Lung (tissue), 12 donors: Measurements from ENCODE around the gene CNKSR3. TPM values are rescaled to one million over a fixed set of nuclear protein-coding genes. Genes with fewer than 3 reads are reported as not detected.

ENCODE experiments used
- ATAC-seq: fragments of 200-7000 bp; cut with Tn5 transposase; one replicate; pipeline ENCODE4 v1.9.1; 2020; ENCODE audit warnings: moderate number of reproducible peaks; ENCODE audit not compliant: insufficient read depth, low FRiP score
- DNase-seq, 3 donors: peaks; one replicate each; pipeline ENCODE4 v3.0.0-alpha.2; 2013 to 2017
- H3K27ac ChIP-seq, 2 donors: one replicate each; pipeline ENCODE4 v1.5.1; 2013; ENCODE audit warnings: mild to moderate bottlenecking in 2 of 2, moderate library complexity in 2 of 2, control low read depth in 1 of 2, inconsistent platforms in 1 of 2, low read depth in 1 of 2, low read length in 1 of 2
- H3K27me3 ChIP-seq, 3 donors: one replicate each; pipeline ENCODE4 v1.5.1; 2013; ENCODE audit warnings: low read length in 2 of 3; ENCODE audit not compliant: control insufficient read depth in 3 of 3, insufficient read depth in 3 of 3
- H3K36me3 ChIP-seq, 4 donors: one replicate each; pipeline ENCODE4 v1.5.1; 2013; ENCODE audit warnings: low read length in 4 of 4, mild to moderate bottlenecking in 1 of 4, moderate library complexity in 1 of 4; ENCODE audit not compliant: control insufficient read depth in 4 of 4, insufficient read depth in 4 of 4
- H3K4me1 ChIP-seq, 5 donors: one replicate each; pipeline ENCODE4 v1.5.1; 2013; ENCODE audit warnings: low read length in 5 of 5, mild to moderate bottlenecking in 2 of 5, moderate library complexity in 1 of 5; ENCODE audit not compliant: control insufficient read depth in 5 of 5, insufficient read depth in 5 of 5
- H3K4me3 ChIP-seq: one replicate; pipeline ENCODE4 v1.5.1; 2013; ENCODE audit warnings: mild to moderate bottlenecking, control low read depth, moderate library complexity
- H3K9ac ChIP-seq, 2 donors: one replicate each; pipeline ENCODE4 v1.5.1; 2013; ENCODE audit warnings: low read length in 2 of 2, control low read depth in 1 of 2; ENCODE audit not compliant: insufficient read depth in 1 of 2
- H3K9me3 ChIP-seq, 4 donors: one replicate each; pipeline ENCODE4 v1.5.1; 2013; ENCODE audit warnings: low read length in 3 of 4, mild to moderate bottlenecking in 1 of 4, moderate library complexity in 1 of 4; ENCODE audit not compliant: control insufficient read depth in 4 of 4, insufficient read depth in 3 of 4
- CTCF ChIP-seq: IDR thresholded peaks from 2 replicates; pipeline ENCODE4 v1.5.1; 2012; ENCODE audit warnings: mild to moderate bottlenecking; ENCODE audit errors: control extremely low read depth, extremely low read depth
- WGBS, 2 donors: extraction: QIAGEN DNeasy Blood & Tissue Kit; methylation state at CpG; one replicate each; pipeline ENCODE4 v1.1.7; 2013; 5-methylcytosine and 5-hydroxymethylcytosine counted together
- polyA plus RNA-seq, 2 donors: library from polyadenylated mRNA; stranded (reverse); fragments of 200-250 nt; gene quantifications; one replicate each; pipeline ENCODE4 v1.2.1, GENCODE V29; 2013
- total RNA-seq, 2 donors: library from RNA; depleted of rRNA in 1 of 2; stranded (reverse); fragments of >200 nt in 1 of 2; gene quantifications; one replicate each; pipeline ENCODE4 v1.2.1, GENCODE V29; 2014 to 2021
- donor health status: control.
- donor health status: control.
- donor health status: Bipolar disorder and iron deficiency.
- donor health status: healthy.
- donor health status: DM: yes; HTN: yes; CAD: no.

The CNKSR3 gene
- total and polyA plus RNA-seq, 4 donors, result 3.5 to 23.9 (median 13.7) TPM

- Histone ChIP-seq H3K9me3 (no peaks in the 10 kb centered on the region), H3K9ac (no peak overlapping the region), H3K27me3 (no peaks in the 10 kb centered on the region), H3K4me3 (no peak overlapping the region), H3K4me1 (peaks cover 0 to 10% (median 3%) of the 10 kb centered on the region in 5 donors), H3K36me3 (no peaks in the 10 kb centered on the region), H3K27ac (no peak overlapping the region)
- no peak for TF ChIP-seq CTCF
- 65 to 73% methylated on average over 15 of the region's 15 CpGs for WGBS, 2 donors
- ATAC-seq (peak; percentile 51), DNase-seq (no peak)
Observed at GRCh38 chr6:154352898-154353585, 157.4 kb downstream of the CNKSR3 start.

- Histone ChIP-seq H3K9me3 (no peaks in the 10 kb centered on the region), H3K4me1 (peaks cover 0 to 8% (median 3%) of the 10 kb centered on the region in 5 donors), H3K36me3 (no peaks in the 10 kb centered on the region), H3K27me3 (no peaks in the 10 kb centered on the region), H3K27ac (no peak overlapping the region), H3K4me3 (no peak overlapping the region), H3K9ac (no peak overlapping the region)
- 86 to 91% methylated on average over 3 of the region's 3 CpGs for WGBS, 2 donors
- ATAC-seq (no peak), DNase-seq (no peak)
- no peak for TF ChIP-seq CTCF
Observed at GRCh38 chr6:154350293-154350692, 160.2 kb downstream of the CNKSR3 start.

GRCh38 chr6:154347981-154348380, 162.5 kb downstream of the CNKSR3 start:
- Histone ChIP-seq H3K27ac (no peak overlapping the region), H3K9ac (no peak overlapping the region), H3K9me3 (no peaks in the 10 kb centered on the region), H3K4me1 (no peaks in the 10 kb centered on the region), H3K27me3 (no peaks in the 10 kb centered on the region), H3K36me3 (no peaks in the 10 kb centered on the region), H3K4me3 (no peak overlapping the region)
- 77 to 93% methylated on average over 6 of the region's 6 CpGs for WGBS, 2 donors
- DNase-seq (no peak), ATAC-seq (peak; percentile 44)
- TF ChIP-seq CTCF, result no peak

- H3K4me1 ChIP-seq, result peaks cover 0 to 14% (median 0%) of the 10 kb centered on the region in 5 donors
- no peaks in the 10 kb centered on the region for H3K27me3 ChIP-seq
- DNase-seq (no peak), ATAC-seq (no peak)
- H3K36me3 ChIP-seq, result no peaks in the 10 kb centered on the region
- no peak overlapping the region for H3K4me3 ChIP-seq
- TF ChIP-seq CTCF, result no peak
- H3K27ac ChIP-seq, result no peak overlapping the region
- WGBS, 2 donors, result 93 to 96% methylated on average over 4 of the region's 4 CpGs
- H3K9ac ChIP-seq, result no peak overlapping the region
- no peaks in the 10 kb centered on the region for H3K9me3 ChIP-seq
Observed at GRCh38 chr6:154345811-154346210, 164.7 kb downstream of the CNKSR3 start.
